Right lung (tissue), 10 donors: ENCODE data around the gene TEX44. TPM values are rescaled to one million over a fixed set of nuclear protein-coding genes. Genes with fewer than 3 reads are reported as not detected.
"Not testable (repeated sequence)": the region's sequence is repeated elsewhere in the genome, so short reads cannot be mapped to it uniquely, and the experiment has no call there.

ENCODE experiments used
- DNase-seq, 2 donors: peaks; one replicate each; pipeline ENCODE4 v3.0.0-alpha.2; 2013
- long read RNA-seq, 8 donors: transcript quantifications; one replicate each; lab custom pipeline, GENCODE V29; 2026
- polyA plus RNA-seq, 5 donors: library from polyadenylated mRNA; unstranded; fragments of 120-200 nt; gene quantifications; one replicate each; pipeline versions ENCODE4 v1.2.1 to v1.2.3, GENCODE V29; 2013; ENCODE audit warnings: inconsistent platforms in 1 of 5, low replicate concordance in 1 of 5; ENCODE audit not compliant: insufficient read length in 5 of 5, insufficient read depth in 1 of 5

Gene TEX44
- under 1 TPM in 1 of 5 donors, not detected in 4; 0.15 TPM for polyA plus RNA-seq
- long read RNA-seq, donor 1, partial matches to known transcripts: 0 of 1 reads
- long read RNA-seq, donor 1, other reads (novel, unspliced or antisense): 0 of 1 reads
- long read RNA-seq, donor 2: 0 reads
- long read RNA-seq, donor 3: 0 reads
- long read RNA-seq, donor 4: 0 reads
- long read RNA-seq, donor 5: 0 reads
- long read RNA-seq, donor 6: 0 reads
- long read RNA-seq, donor 7: 0 reads
- long read RNA-seq, donor 8: 0 reads

DNA sequence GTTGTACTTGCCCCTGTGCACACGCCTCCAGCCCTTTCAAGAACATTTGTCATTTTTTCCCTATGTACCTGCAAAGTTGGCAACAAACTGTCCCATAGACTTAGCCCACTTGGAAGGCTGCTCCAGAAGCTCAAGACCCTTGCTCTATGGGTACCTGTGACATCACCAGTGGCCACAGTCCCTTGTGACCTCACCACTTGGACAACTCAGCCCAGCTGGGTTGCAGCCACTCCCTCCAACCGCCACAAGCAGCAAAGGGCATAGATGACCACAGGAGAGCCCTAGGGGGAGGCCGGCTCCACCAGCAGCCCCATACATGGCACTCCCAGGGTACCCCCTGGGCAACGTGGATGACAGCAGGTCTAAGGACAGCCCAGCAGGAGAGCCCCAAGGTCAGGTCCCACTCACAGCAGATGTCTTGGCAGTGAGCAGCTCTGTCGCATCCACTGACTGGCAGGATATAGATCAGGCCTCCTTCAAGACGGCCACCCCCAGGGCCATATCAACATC, at the start of gene TEX44:
Gene TEX44 (plus strand): TSS at position 229 of the 510 bp plus-strand sequence. CDS start 88 bp downstream, at position 317.
- DNase-seq: no peak

DNA sequence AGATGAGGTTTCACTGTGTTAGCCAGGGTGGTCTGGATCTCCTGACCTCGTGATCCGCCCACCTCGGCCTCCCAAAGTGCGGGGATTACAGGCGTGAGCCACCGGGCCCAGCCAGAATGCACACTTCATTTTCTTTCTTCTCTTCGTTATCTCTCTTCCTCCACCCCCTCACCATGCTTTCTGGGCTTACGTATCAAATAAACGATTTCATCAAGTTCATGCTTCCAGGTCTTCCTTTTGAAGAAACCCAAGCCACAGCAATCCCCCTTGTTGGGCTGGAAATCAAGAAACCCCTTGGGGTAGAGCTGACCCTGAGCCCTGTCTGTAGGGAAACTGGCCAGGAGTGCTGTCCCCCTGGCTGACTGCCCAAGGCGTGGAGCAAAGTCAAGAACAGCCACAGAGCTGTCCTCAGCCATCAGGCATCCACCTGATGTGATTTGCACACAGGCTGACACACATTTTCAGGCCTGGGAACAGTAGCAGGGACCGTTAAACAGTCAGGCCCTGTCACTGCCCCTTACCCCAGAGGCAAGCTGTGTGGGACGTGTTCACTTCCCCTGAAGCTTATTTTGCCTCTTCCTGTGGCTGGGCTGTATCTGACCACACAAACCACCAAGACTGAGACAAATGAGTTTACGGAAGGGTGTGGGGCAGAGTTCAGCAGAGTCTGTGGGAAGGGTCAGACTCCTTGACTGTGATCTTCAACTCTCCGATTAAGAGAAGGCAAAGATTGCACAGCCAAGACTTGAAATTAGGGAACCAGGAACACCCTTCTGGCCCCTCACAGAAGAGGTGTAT, 47.4 kb upstream of the TEX44 start:
- no peak for DNase-seq

DNA sequence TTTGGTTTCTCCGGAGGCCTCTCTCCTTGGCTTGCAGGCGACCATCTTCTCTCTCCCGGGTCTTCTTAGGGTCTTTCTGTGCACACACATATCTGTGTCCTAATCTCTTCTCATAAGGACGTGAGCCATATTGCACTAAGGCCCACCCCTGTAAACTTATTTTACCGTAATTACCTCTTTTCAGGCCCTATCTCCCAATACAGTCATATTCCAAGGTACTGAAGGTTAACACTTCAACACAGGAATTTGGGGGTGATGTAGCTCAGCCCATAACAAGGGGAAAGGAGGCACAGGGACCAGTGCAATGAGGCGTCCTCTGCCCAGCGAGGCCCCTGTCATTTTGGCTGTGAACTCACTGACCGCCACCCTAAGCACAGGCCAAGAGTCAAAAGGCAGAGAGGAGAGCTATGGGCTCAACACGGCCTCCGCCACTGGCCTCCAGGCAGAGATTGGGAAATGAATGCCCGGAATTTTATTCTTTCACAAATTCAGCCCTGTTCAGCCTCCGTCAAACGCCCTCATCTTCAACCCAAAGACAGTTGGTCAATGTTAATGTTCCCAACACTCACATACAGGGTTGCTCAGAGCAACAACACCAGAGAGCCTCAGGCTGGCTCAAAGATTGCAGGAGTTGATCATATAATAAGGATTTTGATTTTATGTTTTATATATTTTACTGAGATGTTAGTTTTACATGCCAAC, 46.5 kb upstream of the TEX44 start:
- DNase-seq: no peak

DNA sequence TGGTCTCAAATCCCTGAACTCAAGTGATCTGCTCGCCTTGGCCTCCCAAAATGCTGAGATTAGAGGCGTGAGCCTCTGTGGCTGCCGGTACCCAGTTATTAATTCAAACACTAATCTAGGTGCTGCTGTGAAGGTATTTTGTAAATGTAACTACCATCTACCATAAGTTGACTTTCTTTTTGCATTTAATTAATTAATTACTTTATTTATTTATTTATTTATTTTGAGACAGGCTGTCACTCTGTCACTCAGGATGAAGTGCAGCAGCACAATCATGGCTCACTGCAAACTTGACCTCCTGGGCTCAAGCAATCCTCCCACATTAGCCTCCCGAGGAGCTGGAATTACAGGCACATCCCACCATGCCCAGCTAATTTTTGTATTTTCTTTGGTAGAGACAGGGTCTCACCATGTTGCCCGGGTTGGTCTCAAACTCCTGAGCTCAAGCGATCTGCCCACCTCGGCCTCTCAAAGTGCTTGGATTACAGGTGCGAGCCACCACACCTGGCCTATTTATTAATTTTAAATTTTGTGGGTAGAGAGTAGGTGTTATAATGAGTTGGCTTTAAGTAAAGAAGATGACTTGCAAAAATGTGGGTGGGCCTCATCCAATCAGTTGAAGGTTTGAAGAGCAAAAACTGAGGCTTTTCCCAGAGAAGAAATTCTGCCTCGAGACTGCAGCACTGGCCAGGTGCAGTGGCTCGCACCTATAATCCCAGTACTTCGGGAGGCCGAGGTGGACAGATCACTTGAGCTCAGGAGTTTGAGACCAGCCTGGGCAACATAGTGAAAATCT, 45.2 kb upstream of the TEX44 start:
- no peak for DNase-seq

DNA sequence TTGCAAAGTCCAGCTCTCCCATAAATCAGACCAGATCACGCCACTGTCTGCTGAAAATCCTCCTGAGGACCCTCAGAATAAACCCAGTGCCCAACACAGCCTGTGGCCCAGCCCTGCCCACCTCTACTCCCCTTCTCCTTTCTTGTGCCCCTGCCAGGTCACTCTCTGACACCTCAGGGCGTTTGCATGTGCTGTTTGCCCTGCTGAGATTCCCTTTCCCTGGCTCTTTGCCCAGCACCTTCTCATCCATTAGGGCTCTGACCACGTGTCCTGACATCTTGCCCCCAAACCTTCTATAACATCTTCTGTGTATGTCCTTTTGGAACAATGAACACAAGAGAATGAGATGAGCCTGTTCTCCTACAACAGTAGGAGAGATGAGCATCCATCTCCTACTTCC, 43.9 kb upstream of the TEX44 start:
- DNase-seq: no peak

DNA sequence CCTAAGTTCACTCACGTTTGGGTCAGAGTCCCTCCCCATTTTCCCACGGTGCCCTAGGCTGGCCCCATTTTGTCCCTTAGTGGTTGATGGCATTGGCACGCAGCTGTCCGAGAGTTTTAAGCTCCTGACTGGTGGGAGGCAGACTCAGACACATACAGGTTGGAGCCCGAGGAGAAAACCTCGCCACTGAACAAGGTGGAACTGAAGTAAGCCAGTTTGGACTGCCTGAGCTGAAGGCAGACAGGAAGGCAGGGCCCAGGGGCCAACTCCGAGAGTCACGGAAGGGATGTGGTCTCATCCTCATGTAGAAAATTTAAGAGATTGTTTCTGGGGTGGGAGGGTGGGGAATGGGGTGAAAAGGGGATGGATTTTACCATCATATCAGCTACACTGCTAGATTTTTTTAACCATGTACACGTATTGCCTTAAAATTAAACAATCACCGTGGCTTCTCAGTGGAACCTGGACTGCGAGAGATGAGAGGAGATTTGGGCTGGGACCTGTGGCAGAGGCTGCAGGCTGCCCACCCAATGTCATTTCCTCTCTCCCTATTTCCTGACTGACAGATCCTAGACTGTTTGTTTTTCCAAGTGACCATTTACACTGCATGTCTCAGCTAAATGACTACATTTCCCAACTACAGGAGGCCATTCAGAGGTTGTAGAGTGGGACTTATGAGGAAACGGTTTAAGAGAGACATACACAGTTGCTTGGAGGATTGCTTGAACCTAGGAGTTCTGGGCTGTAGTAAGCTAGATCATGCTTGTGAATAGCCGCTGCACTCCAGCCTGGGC, 43.0 kb upstream of the TEX44 start:
- DNase-seq: no peak

DNA sequence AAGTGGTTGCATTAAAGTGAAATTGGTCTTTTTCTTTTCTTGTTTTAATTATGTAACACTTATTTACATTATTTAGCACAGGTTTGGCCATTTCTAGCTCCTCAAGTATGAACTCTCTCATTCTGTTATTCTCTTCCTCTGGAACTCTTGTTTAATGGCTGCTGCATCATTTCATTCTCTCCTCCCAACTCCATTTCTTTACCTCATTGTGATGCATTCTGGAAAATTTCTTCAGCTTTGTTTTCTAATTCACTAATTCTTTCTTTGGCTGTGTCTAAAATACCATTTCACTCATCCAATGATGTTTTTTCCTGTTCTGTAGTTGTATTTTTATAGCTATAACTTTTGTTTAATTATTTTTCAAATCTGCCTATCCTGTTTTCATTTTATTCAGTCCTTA, 39.9 kb upstream of the TEX44 start:
- DNase-seq: no peak

DNA sequence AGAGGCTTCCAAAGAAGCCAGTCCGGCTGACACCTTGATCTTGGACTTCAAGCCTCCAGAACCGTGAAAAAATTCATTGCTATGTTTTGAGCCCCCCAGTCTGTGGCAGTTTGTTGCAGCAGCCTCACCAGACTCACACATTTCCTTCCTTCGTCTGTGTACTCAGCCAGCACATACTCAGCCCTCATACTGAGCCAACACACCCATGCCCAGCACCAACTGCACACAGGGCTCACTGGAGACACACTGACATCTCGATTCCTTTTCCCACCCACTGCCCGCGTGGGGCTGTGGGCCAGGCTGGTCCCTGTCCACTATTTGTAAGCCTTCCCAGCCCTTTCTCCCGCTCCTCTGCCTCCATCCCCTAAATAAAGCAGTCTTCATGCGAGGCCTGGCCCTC, 38.3 kb upstream of the TEX44 start:
- DNase-seq: no peak

DNA sequence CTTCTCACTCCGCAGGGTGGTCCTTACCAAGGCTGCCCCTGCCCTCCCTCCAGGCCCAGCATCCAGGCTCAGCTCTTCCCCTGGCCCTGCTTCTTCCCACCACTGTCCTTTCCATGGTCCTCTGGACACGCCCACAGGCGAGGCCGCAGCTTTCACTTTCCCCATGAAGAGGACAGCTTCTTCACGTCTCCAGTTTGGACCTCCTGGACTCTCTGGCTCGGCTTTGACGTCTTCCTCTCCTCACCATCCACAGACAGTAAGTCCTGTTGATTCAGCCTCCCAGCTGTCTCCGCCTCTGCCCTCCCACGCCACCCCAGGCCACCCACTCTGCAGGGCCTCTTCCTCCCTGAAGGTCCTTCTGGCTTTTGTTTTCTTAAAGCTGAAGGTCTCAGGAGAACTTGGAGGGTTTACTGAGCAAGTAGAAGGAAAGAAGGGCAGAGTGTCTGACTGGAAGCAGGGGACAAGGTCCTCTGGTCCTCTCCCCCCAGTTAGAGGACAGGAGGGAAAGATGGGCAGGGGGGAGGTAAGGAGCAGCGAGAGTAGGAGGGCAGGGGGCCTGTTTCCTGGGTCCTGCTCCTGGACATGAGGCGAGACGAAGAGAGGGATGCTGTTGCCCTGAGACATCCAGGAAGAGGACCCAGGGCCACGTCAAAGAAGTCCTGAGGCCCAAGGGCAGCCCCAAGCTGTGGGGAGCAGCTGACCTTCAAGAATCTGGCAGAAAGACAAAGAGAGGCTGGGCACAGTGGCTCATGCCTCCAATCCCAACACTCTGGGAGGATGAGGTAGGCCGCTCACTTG, 37.7 kb upstream of the TEX44 start:
- peak; percentile 42 to 44 for DNase-seq

DNA sequence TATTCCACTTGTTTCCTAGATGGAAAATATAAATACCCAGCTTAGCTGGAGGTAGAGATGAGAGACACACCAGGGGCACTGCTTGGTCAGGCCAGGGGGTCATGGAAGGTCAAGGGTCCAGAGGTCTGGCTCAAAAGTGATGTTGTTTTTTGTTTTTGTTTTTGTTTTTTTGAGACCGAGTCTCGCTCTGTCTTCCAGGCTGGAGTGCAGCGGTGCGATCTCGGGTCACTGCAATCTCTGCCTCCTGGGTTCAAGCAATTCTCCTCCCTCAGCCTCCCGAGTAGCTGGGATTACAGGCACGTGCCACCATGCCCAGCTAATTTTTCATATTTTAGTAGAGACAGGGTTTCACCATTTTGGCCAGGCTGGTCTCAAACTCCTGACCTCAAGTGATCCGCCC, 36.2 kb upstream of the TEX44 start:
- DNase-seq: not testable (repeated sequence)

DNA sequence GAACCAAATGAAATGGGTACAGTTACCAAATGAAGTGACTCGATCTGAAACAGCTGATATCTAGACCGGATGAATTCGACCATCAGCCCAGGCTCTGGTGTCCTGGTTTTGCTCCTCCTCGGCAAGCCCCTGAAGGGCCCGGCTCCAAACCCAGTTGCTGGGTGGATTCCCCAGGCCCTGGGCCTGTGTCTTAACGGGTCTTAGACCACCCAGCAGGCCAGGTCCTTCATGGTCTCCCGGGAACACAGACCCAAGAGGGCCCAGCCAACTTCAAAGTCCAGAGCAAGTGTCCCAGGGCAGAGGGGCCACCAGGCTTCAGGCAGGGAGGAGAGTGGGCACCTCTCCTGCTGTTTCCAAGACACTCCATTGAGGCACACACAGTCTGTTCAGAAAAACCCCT, 35.7 kb upstream of the TEX44 start:
- DNase-seq: no peak

DNA sequence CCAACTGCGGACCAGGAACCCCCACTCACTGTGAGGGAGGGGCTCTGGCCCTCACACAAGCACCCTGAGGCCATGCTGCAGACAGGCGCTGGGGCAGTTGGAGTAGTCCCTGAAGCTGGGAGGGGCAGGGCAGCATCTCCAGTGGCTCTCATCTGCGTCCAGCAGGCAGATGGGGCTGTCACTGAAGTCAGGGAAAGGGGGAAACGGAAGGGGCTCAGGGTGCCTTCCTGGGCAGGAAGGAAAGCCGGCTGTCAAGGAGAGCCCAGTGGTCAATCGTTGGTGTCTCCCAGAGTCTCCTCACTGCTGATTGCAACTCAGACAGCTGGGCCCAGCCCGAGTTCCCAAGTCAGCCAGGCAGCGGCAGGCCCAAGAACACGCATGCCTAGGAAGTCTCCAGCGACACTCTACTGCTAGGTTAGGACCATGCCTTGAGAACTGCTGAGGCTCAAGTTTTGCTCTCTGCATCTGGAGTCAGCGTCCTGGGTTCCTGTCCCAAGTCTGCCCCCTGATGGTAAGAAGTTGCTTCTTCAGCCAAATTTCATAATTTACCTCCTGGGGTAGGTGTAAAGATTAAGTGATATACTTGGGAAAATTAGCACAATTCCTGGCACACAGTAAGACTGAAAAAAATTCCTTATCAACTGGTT, 35.0 kb upstream of the TEX44 start:
- DNase-seq: peak; percentile 70 to 83

DNA sequence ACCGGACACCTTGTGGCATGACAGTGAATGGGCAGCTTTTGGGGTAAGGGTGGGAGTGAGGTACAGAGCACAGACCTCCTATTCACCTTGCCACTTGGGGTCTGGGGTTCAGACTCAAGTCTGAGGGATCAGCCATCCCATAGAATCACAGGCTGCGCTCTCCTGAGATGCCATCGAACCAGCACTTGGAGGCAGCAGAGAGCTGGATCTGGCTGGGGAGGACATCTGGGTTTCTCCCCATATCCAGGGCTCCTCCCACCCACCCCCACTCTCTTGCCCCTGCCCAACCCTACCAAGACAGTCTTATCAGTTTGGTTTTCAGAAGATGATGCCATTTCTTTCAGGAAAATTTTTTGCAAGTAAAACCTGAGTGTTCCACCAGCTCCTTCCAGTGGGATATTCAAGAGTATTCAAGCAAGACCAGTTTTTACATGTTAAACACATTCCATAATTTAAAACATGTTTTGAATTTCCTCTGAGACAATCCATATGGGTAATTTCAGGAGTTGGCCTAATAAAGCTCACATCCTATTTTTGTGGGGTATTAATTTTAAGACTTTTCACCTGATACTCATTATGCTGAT, 29.2 kb upstream of the TEX44 start:
- DNase-seq: peak in 1 of 2 donors; percentile 24

DNA sequence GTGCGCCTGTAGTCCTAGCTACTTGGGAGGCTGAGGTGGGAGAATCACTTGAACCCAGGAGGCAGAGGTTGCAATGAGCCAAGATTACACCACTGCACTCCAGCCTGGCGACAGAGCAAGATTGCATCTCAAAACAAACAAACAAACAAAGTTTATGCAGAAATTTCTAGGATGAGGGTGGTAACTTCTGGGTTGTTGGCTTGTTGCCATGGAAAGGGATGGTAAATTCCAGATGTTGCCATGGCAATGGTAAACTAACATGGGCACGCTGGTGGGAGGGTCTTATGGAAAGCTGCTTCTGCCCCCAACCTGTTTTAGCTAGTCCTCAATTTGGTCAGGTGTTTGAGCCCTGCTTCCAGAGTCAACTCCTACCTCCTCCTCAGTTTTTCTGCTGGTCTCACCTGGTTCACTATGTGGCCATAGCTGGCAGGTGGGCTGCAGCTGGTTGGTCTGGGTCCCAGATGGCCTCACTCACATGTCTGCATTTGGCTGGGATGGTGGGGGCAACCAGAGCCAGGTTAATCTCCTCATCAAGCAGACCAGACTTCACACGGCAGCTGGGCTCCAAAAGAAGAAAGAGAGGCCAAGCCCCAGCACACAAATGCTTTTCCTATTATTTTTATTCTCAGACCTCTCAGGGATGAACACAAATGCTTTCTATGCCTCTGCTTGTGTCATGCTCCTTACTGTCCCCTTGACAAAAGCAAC, 26.6 kb upstream of the TEX44 start:
- DNase-seq: no peak

DNA sequence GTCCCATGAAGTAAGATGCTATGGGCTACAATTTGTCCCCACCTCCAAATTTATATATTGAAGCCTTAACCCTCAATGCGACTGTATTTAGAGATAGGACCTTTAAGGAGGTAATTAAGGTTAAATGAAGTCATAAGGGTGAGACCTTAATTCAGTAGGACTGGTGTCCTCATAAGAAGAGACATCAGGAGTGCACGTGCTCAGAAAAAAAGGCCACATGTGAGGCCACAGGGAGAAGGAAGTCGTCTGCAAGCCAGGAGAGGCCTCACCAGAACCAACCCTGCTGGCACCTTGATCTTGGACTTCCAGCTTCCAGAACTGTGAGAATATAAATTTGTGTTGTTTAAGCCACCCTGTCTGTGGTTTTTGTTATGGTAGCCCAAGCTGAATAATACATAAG, 25.5 kb upstream of the TEX44 start:
- DNase-seq: no peak

DNA sequence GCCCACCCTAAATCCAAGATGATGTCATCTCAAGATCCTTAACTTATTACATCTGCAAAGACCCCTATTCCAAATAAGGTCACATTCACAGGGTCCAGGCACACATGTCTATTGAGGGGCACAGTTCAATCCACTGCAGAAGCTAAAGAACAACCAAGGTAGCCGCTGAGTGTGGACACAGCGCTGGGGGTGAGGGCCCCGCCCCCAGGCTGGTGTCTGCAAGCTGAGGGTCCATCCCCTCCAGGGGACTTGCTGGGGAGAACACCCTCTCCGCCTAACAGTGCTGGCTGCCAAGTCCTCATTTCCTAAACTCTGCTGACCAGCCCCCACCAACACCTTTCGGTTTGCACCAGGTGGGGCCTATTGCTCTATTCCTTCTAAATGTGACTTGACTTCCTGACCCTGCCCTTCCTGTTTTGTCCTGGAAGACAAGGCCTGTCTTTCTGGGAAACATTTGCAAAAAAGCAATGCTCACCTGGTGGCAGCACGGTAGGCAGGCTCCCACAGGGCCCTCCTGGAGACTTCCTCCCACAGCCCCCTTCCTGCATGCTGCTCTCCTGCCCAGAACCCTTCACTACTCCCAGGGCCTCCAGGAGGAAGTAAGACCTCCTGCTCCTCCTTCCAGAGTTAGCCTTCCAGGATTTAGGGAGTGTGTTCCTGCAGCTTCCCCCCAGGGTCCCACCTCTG, 24.4 kb upstream of the TEX44 start:
- DNase-seq: no peak

DNA sequence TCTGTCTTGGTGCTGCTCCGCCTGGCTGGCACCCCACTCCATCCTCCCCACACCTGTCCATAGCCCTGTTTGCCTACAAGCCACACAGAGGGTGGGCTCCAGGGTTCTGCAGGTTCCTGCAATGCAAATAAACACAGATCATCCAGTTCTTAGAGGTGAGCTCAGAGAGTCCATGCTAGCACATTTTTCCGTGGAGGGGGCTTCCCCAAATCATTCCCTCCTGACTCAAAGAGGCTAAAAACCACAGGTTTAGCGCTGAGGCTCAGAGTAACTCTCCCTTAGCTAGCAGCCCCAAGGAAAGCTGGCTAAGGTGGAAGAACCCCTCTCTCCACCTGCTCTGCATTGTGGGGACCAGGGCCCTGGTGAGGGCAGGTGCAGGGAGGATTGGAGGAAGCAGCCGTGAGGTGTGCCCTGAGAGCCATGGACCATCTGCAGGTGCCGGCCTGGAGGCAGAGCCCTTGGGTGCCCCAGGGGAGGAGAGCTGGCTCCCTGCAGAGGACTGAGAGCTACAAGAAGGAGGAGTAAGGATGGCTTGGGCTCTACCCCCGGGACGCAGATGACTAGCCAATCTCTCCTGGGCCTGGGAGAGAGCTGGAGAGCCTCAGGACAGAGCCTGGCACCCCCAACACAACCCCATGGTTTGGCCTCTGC, 23.8 kb upstream of the TEX44 start:
- no peak for DNase-seq
